Measurements from ENCODE around the gene NT5DC4.

NT5DC4 gene

GRCh38 chr2:112762276-112762675, 41.5 kb downstream of the NT5DC4 start:
- no peak overlapping the region; the same call in 1 of the 2 replicates for H3K9ac ChIP-seq (ENCODE audit: low read length)
- H3K9me3 ChIP-seq (ENCODE audit: low read length) = no peaks in the 10 kb centered on the region
- no peaks in the 10 kb centered on the region for H3F3A ChIP-seq (ENCODE audit: insufficient read depth, low read length)
- peaks cover 24% of the 10 kb centered on the region for H3K79me2 ChIP-seq (ENCODE audit: insufficient read depth, low read length)
- no peaks in the 10 kb centered on the region for H3K27me3 ChIP-seq (ENCODE audit: insufficient read depth, low read length)
- H3K9me2 ChIP-seq (ENCODE audit: low read depth, low read length) = no peaks in the 10 kb centered on the region
- no peak overlapping the region for H2AFZ ChIP-seq (ENCODE audit: low read length)
- TF ChIP-seq EZH2 (IDR thresholded peaks at IDR 0.05; ENCODE audit: borderline replicate concordance, low read length) = no peak
- TF ChIP-seq, protein P1, sequence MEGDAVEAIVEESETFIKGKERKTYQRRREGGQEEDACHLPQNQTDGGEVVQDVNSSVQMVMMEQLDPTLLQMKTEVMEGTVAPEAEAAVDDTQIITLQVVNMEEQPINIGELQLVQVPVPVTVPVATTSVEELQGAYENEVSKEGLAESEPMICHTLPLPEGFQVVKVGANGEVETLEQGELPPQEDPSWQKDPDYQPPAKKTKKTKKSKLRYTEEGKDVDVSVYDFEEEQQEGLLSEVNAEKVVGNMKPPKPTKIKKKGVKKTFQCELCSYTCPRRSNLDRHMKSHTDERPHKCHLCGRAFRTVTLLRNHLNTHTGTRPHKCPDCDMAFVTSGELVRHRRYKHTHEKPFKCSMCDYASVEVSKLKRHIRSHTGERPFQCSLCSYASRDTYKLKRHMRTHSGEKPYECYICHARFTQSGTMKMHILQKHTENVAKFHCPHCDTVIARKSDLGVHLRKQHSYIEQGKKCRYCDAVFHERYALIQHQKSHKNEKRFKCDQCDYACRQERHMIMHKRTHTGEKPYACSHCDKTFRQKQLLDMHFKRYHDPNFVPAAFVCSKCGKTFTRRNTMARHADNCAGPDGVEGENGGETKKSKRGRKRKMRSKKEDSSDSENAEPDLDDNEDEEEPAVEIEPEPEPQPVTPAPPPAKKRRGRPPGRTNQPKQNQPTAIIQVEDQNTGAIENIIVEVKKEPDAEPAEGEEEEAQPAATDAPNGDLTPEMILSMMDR (IDR thresholded peaks at IDR 0.05; ENCODE audit: low read length) = no peak
- peaks cover 25% of the 10 kb centered on the region for H3K4me1 ChIP-seq (ENCODE audit: insufficient read depth, low read length, severe bottlenecking)
- peak overlapping the region; percentile 83 for H3K4me3 ChIP-seq (ENCODE audit: low read depth, low read length, poor library complexity, severe bottlenecking)
- H3K36me3 ChIP-seq (ENCODE audit: insufficient read depth, low read length) = peaks cover 51% of the 10 kb centered on the region
- H4K20me1 ChIP-seq (ENCODE audit: insufficient read depth, low read length) = no peaks in the 10 kb centered on the region
- no peak overlapping the region for H3K27ac ChIP-seq (ENCODE audit: low read depth, low read length, poor library complexity, severe bottlenecking)
- H3K4me2 ChIP-seq (ENCODE audit: low read length) = peak overlapping the region; percentile 86; the same call in 1 of the 2 replicates

- peak within 1 kb of the TSS; percentile 88 for H3K9ac ChIP-seq (ENCODE audit: low read length)
- H3K4me3 ChIP-seq (ENCODE audit: low read depth, low read length, poor library complexity, severe bottlenecking) = peak within 1 kb of the TSS; percentile 83
- peak within 1 kb of the TSS; percentile 78 for H3K27ac ChIP-seq (ENCODE audit: low read depth, low read length, poor library complexity, severe bottlenecking)
- H3K79me2 ChIP-seq (ENCODE audit: insufficient read depth, low read length) = peaks cover 24% of the 10 kb centered on the region
- H3K9me3 ChIP-seq (ENCODE audit: low read length) = no peaks in the 10 kb centered on the region
- no peak for TF ChIP-seq EZH2 (IDR thresholded peaks at IDR 0.05; ENCODE audit: borderline replicate concordance, low read length)
- TF ChIP-seq, protein P1 (IDR thresholded peaks at IDR 0.05; ENCODE audit: low read length) = no peak
- peak within 1 kb of the TSS; percentile 86 for H3K4me2 ChIP-seq (ENCODE audit: low read length)
- H3K36me3 ChIP-seq (ENCODE audit: insufficient read depth, low read length) = peaks cover 30% of the 10 kb centered on the region
- H2AFZ ChIP-seq (ENCODE audit: low read length) = peak within 1 kb of the TSS; percentile 29; the same call in 1 of the 2 replicates
- no peaks in the 10 kb centered on the region for H3K9me2 ChIP-seq (ENCODE audit: low read depth, low read length)
- H4K20me1 ChIP-seq (ENCODE audit: insufficient read depth, low read length) = no peaks in the 10 kb centered on the region
- no peaks in the 10 kb centered on the region for H3K27me3 ChIP-seq (ENCODE audit: insufficient read depth, low read length)
- no peaks in the 10 kb centered on the region for H3F3A ChIP-seq (ENCODE audit: insufficient read depth, low read length)
- H3K4me1 ChIP-seq (ENCODE audit: insufficient read depth, low read length, severe bottlenecking) = peaks cover 25% of the 10 kb centered on the region
Measured at GRCh38 chr2:112764071-112765044, 43.5 kb downstream of the NT5DC4 start, which contains the start of gene CKAP2L. CKAP2L (minus strand) TSS chr2:112764609; CDS start chr2:112764598, 11 bp downstream.

- no peak for TF ChIP-seq EZH2 (IDR thresholded peaks at IDR 0.05; ENCODE audit: borderline replicate concordance, low read length)
- TF ChIP-seq, protein P1 (IDR thresholded peaks at IDR 0.05; ENCODE audit: low read length) = no peak
- H3K27me3 ChIP-seq (ENCODE audit: insufficient read depth, low read length) = no peaks in the 10 kb centered on the region
- H2AFZ ChIP-seq (ENCODE audit: low read length) = 0 out of 2 replicates have a peak overlapping the region, but pooled peaks have one; percentile 2
- no peaks in the 10 kb centered on the region for H3F3A ChIP-seq (ENCODE audit: insufficient read depth, low read length)
- H3K36me3 ChIP-seq (ENCODE audit: insufficient read depth, low read length) = peaks cover 21% of the 10 kb centered on the region
- no peaks in the 10 kb centered on the region for H3K9me3 ChIP-seq (ENCODE audit: low read length)
- no peaks in the 10 kb centered on the region for H3K9me2 ChIP-seq (ENCODE audit: low read depth, low read length)
- peak overlapping the region; percentile 57 for H3K9ac ChIP-seq (ENCODE audit: low read length)
- no peaks in the 10 kb centered on the region for H4K20me1 ChIP-seq (ENCODE audit: insufficient read depth, low read length)
- H3K4me2 ChIP-seq (ENCODE audit: low read length) = peak overlapping the region; percentile 56
- H3K79me2 ChIP-seq (ENCODE audit: insufficient read depth, low read length) = peaks cover 24% of the 10 kb centered on the region
- H3K4me3 ChIP-seq (ENCODE audit: low read depth, low read length, poor library complexity, severe bottlenecking) = peak overlapping the region; percentile 83
- no peak overlapping the region for H3K27ac ChIP-seq (ENCODE audit: low read depth, low read length, poor library complexity, severe bottlenecking)
- peaks cover 25% of the 10 kb centered on the region for H3K4me1 ChIP-seq (ENCODE audit: insufficient read depth, low read length, severe bottlenecking)
Measured at GRCh38 chr2:112765251-112765650, 44.4 kb downstream of the NT5DC4 start.

All from OCI-LY1 (cell line).